Activated T-cell treated with anti-CD3 and anti-CD28 coated beads, Interleukin-2, amount 50 U/mL, for 72 hours (primary cell): Measurements from ENCODE around the gene FREM2. TPM values are rescaled to one million over a fixed set of nuclear protein-coding genes. Genes with fewer than 3 reads are reported as not detected.

Source experiments
- ATAC-seq, 2 donors: fragments of 150-1000 bp; cut with Tn5 transposase; replicated peaks in 1 of 2; 2 replicates each; pipeline ENCODE4 v1.10.0; 2021; ENCODE audit warnings: moderate library complexity in 2 of 2, mild to moderate bottlenecking in 1 of 2
- DNase-seq, 2 donors: peaks; one replicate each; pipeline ENCODE4 v3.0.0; 2021 to 2022; ENCODE audit warnings: mixed read lengths in 1 of 2
- H3K27ac Mint-ChIP-seq: one replicate; pipeline ENCODE4 v1.8.0; 2022; ENCODE audit warnings: mild to moderate bottlenecking, moderate library complexity, mixed read lengths
- H3K27me3 Mint-ChIP-seq: one replicate; pipeline ENCODE4 v1.8.0; 2022; ENCODE audit warnings: low read depth, mixed read lengths
- H3K36me3 Mint-ChIP-seq, 2 donors: one replicate each; pipeline ENCODE4 v1.8.0; 2022; ENCODE audit warnings: mixed read lengths in 2 of 2, mild to moderate bottlenecking in 1 of 2; ENCODE audit not compliant: insufficient read depth in 2 of 2
- H3K4me1 Mint-ChIP-seq: one replicate; pipeline ENCODE4 v1.8.0; 2022; ENCODE audit warnings: low read depth, mixed read lengths
- H3K4me3 Mint-ChIP-seq, 2 donors: one replicate each; pipeline ENCODE4 v1.8.0; 2022; ENCODE audit warnings: mild to moderate bottlenecking in 2 of 2, mixed read lengths in 2 of 2, moderate library complexity in 2 of 2
- H3K9me3 Mint-ChIP-seq, 2 donors: one replicate each; pipeline ENCODE4 v1.8.0; 2022; ENCODE audit warnings: mixed read lengths in 2 of 2
- total RNA-seq, 2 donors: library from RNA; stranded (reverse); gene quantifications; one replicate each; pipeline ENCODE4 v1.2.3, GENCODE V29; 2022

Gene FREM2
- total RNA-seq, 2 donors from 2014 or later: 0.02 TPM

DNA sequence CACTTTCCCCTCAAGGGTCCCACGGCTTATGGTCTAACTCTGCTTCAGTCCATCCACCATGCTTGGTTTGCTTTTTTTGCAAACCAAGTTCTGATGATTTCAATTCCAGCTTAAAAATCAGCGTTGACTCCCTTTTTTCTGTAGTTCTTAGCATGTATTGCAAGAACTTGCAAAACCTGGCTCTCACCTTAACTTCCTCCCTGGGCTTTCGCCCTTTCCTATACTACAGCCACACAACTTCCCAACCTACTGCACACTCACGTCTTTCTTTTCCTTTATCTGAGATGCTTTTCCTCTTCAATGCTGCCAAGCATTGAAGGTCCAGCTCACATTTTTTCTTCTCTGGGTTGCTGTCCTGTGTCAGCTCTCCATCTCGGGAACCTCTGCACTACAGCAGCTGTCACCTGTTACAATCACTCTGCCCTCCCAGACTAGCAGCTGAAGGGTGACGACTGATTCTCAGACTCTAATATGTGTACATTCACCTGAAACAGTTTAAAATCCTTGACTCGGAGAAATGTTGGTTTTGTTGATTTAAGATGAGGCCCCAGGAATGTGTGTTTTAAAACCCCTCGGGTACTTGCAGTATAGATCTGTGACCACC, 143.7 kb downstream of the FREM2 start:
- Mint-ChIP-seq H3K36me3 (no peaks in the 10 kb centered on the region), H3K4me3 (no peak overlapping the region), H3K27ac (no peak overlapping the region), H3K27me3 (no peaks in the 10 kb centered on the region), H3K4me1 (no peaks in the 10 kb centered on the region), H3K9me3 (peaks cover 0 to 2% of the 10 kb centered on the region in 2 donors)
- no peak for ATAC-seq
- DNase-seq: no peak

DNA sequence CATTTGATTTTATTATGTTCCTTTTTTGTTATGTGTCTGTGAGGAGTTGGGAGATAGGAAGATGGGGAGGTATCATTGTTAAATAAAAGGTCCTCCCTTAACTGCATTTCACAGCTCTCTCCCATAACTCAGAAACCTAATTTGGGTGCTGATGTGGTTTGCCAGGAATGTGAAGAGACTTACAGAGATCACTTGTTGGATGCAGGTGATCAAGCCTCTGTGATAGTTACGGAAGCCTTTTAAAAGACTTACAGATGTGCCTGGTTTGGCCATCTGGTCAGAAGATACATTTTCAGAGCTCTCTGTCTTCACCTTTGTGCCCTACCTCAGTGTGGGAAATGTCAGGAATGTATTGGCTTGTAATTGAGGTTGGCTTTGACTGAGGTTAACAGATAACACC, 157.7 kb downstream of the FREM2 start:
- Mint-ChIP-seq H3K36me3 (no peaks in the 10 kb centered on the region), H3K9me3 (no peaks in the 10 kb centered on the region), H3K27ac (no peak overlapping the region), H3K4me1 (no peaks in the 10 kb centered on the region), H3K27me3 (no peaks in the 10 kb centered on the region), H3K4me3 (no peak overlapping the region)
- ATAC-seq (no peak), DNase-seq (no peak)

DNA sequence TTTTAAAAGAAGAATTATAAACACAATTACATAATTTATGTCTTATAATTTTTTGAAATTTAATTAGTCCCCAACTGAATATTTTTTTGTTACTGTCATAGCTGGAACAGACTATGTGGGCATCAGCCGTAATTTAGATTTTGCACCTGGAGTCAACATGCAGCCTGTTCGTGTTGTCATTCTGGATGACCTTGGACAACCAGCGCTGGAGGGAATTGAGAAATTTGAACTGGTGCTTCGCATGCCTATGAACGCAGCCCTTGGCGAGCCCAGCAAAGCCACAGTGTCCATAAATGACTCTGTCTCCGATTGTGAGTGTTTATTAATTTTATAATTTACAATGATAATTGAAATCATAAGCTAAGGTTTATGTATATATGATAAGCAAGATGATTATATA, 161.5 kb downstream of the FREM2 start:
- ATAC-seq: no peak
- Mint-ChIP-seq H3K27me3 (no peaks in the 10 kb centered on the region), H3K9me3 (no peaks in the 10 kb centered on the region), H3K36me3 (no peaks in the 10 kb centered on the region), H3K27ac (no peak overlapping the region), H3K4me1 (no peaks in the 10 kb centered on the region), H3K4me3 (no peak overlapping the region)
- no peak for DNase-seq

DNA sequence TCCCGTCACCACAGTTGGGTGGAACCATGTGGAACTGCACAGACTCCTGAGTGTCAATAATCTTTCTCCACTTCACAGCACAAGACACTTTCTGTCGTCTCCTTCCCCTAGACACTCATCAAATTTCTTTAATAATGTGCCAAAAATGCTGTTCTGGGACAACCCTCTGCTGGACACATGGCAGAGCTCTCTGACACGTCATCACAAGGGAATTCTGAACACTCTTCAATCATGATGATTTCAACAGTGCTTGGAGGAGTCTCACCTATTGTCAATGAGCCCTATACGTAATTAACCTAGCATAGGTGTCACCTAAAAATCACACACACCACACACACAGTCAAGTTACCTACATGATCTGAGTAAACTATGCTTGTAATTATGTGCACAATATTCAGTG, 162.4 kb downstream of the FREM2 start:
- no peak for DNase-seq
- no peaks in the 10 kb centered on the region for H3K36me3 Mint-ChIP-seq
- no peaks in the 10 kb centered on the region for H3K27me3 Mint-ChIP-seq
- H3K4me1 Mint-ChIP-seq: no peaks in the 10 kb centered on the region
- H3K9me3 Mint-ChIP-seq: no peaks in the 10 kb centered on the region
- H3K4me3 Mint-ChIP-seq: no peak overlapping the region
- H3K27ac Mint-ChIP-seq: no peak overlapping the region
- no peak for ATAC-seq

DNA sequence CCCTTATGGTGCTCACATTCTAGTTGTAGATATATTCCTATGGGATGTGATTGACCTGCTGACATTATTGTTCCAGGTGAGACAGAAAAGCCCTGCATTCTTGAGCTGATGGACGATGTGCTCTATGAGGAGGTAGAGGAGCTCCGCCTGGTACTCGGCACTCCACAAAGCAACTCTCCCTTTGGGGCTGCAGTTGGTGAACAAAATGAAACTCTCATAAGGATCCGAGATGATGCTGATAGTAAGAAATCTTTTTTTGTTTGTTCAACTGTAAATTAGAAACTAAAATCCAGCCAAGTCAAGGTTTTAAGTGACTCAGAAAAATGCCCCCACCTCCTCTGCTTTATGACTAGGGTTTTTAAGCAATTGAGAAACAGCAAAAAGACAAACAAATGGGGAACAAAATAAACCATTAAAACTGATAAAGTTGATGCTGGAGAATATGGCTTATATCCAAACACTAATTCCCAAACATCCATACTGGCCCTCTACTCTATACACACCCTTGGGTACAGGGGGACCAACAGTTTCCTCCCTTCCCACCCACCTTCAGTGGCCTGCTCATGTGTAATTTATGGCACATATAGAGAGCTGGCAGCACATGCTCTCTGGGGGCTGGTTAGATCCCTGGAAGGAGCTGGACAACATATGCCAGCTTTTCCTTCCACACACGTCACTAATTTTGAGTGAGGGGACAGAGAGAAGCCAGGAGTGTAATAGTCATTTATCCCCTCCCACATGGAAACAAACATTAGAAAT, 164.2 kb downstream of the FREM2 start:
- no peaks in the 10 kb centered on the region for H3K27me3 Mint-ChIP-seq
- ATAC-seq: peak in 1 of 2 donors; percentile 33

DNA sequence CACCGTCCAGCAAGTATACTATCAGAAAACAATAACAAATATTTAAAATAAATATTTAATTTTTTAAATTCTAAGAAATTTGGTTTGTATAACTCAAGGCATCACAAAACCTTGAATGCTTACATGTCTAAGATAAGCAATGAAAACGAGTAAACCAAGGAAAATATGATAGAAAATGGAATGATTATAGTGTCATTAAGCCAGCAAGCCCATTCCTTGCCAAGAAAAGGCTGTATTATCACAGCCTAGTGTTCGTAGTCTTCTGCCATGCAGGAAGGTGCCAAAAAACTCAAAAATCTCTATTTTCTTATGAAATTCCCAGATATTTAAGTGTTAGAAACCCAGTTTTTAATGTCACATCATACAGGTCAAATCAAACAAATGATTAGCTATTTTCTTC, 167.3 kb downstream of the FREM2 start:
- ATAC-seq: no peak

More for the DNA sequence above, 164.2 kb downstream of the FREM2 start:
- Mint-ChIP-seq H3K4me3 (no peak overlapping the region), H3K27ac (no peak overlapping the region), H3K4me1 (no peaks in the 10 kb centered on the region), H3K36me3 (no peaks in the 10 kb centered on the region), H3K9me3 (no peaks in the 10 kb centered on the region)
- no peak for DNase-seq

DNA sequence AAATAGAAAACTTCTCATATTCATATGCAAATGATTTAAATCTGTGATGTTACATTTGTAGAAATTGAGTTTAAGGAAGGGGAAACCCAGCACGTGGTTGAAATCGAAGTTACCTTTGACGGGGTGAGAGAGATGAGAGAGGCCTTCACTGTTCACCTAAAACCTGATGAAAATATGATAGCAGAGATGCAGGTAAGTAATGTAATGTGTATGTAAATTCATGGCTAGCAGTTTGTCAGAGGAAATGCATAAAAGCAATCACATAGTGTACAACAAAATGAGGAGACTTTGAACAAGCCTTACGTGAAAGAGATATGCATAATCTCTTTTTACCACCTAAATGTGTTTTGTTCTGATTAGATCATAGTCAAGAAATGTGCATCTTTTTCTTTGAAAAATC, 169.2 kb downstream of the FREM2 start:
- H3K27me3 Mint-ChIP-seq: peaks cover 7% of the 10 kb centered on the region
- no peaks in the 10 kb centered on the region for H3K4me1 Mint-ChIP-seq
- ATAC-seq (peak; percentile 24 to 38), DNase-seq (no peak)
- no peak overlapping the region for H3K27ac Mint-ChIP-seq
- no peaks in the 10 kb centered on the region for H3K9me3 Mint-ChIP-seq
- no peak overlapping the region for H3K4me3 Mint-ChIP-seq
- H3K36me3 Mint-ChIP-seq: no peaks in the 10 kb centered on the region

More for the DNA sequence above, 167.3 kb downstream of the FREM2 start:
- no peaks in the 10 kb centered on the region for H3K4me1 Mint-ChIP-seq
- H3K9me3 Mint-ChIP-seq: no peaks in the 10 kb centered on the region
- H3K36me3 Mint-ChIP-seq: no peaks in the 10 kb centered on the region
- H3K27ac Mint-ChIP-seq: no peak overlapping the region
- peaks cover 7% of the 10 kb centered on the region for H3K27me3 Mint-ChIP-seq
- H3K4me3 Mint-ChIP-seq: no peak overlapping the region
- no peak for DNase-seq

DNA sequence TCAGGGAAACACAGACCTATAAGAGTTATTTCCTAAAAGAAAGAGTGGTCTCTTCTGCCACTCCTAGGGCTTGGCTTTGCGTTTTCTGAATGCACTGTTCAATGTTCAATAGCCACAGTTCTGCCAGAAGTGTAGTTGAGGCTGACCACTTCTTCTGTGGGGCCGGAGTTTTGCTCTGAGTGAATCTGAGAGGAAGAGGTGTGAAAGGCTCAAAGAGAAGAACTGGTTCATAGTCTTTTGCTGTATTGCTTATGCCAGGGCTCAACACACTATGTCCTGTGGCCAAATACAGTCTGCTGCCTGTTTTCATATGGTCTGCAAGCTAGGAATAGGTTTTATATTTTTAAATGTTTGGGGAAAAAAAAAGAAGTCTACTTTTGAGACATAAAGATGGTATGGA, 175.6 kb downstream of the FREM2 start:
- DNase-seq (no peak), ATAC-seq (no peak)
- Mint-ChIP-seq H3K27ac (no peak overlapping the region), H3K9me3 (no peaks in the 10 kb centered on the region), H3K4me1 (no peaks in the 10 kb centered on the region), H3K36me3 (no peaks in the 10 kb centered on the region), H3K27me3 (peaks cover 15% of the 10 kb centered on the region), H3K4me3 (no peak overlapping the region)

DNA sequence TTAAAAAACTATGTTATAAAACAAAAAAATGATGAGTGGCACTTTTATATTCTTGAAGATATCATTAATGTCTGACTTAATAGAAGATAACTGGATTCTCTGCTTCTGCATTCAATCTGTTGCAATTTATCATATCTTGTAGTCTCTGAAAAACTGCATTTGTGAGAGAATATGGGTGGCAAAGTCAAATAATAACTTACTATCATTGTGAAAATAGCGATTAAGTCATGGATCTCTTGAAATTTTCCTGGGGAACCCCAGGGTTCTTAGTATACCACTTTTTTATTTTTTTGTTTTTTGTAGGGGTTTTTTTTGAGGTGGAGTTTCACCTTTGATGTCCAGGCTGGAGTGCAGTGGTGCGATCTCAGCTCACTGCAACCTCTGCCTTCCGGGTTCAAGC, 176.7 kb downstream of the FREM2 start:
- ATAC-seq: no peak
- Mint-ChIP-seq H3K27ac (no peak overlapping the region), H3K4me1 (no peaks in the 10 kb centered on the region), H3K4me3 (no peak overlapping the region), H3K36me3 (no peaks in the 10 kb centered on the region), H3K27me3 (peaks cover 11% of the 10 kb centered on the region), H3K9me3 (no peaks in the 10 kb centered on the region)
- DNase-seq: no peak

DNA sequence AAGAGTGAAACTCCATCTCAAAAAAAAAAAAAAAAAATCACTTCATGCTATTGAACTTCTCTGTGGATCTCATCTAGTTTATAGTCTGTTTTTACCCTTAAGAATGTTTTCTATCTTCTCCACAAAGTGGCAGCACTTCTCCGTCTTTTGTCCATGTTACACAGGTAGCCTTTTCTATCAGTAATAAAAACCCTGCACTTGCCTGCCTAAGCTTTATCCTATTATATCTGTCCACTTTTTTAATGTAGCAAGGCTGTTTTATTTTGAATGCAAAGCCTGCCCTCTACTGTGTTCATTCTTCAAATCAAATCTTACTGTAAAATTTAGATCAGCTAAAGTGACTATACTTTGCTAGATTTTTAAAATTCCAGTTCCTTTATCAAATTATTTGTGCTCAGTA, 179.8 kb downstream of the FREM2 start:
- Mint-ChIP-seq H3K4me3 (no peak overlapping the region), H3K36me3 (no peaks in the 10 kb centered on the region), H3K4me1 (no peaks in the 10 kb centered on the region), H3K27me3 (peaks cover 13% of the 10 kb centered on the region), H3K9me3 (no peaks in the 10 kb centered on the region), H3K27ac (peak overlapping the region; percentile 65)
- ATAC-seq (no peak), DNase-seq (no peak)

DNA sequence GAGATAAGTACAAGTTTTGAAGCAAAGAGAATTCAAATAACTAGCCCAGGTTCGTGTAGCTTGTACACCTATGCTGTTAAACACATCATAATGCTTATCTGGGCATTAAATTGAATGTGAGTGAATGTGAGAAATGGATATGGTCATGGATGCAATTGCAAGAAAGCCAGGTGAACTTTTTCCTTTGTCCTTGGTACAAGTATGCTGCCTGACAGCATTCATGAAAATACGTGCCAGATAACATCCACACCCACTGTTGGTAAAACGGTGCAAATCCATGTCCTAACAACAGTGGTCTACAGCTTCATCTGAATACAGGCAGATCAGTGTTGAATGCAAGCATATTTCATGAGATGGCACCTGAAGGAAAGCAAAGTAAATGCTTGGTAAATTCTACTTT, 181.5 kb downstream of the FREM2 start:
- H3K4me3 Mint-ChIP-seq: no peak overlapping the region
- peaks cover 15% of the 10 kb centered on the region for H3K27me3 Mint-ChIP-seq
- H3K36me3 Mint-ChIP-seq: no peaks in the 10 kb centered on the region
- no peaks in the 10 kb centered on the region for H3K4me1 Mint-ChIP-seq
- H3K9me3 Mint-ChIP-seq: no peaks in the 10 kb centered on the region
- no peak for ATAC-seq
- H3K27ac Mint-ChIP-seq: no peak overlapping the region
- no peak for DNase-seq

DNA sequence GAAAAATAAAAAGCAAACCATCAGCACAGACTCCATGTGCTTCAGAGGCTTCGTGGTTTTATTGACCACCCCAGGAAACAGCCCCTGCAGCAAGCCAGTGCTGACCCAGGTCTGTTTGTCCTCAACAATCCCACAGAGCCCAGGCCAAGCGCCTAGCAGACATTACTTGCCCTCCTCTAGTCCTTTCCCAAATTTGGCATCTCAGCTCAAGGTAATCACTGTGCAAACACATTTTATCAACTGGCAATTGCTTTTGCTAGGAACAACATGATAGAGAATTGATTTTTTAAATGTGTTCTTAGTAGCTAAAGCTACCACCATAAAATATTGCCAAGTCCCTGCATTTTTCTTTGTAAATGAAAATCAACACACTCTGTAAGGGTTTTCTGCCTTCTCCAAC, 182.0 kb downstream of the FREM2 start:
- no peaks in the 10 kb centered on the region for H3K9me3 Mint-ChIP-seq
- H3K4me3 Mint-ChIP-seq: no peak overlapping the region
- H3K4me1 Mint-ChIP-seq: no peaks in the 10 kb centered on the region
- H3K27me3 Mint-ChIP-seq: peaks cover 20% of the 10 kb centered on the region
- no peak for DNase-seq
- no peak overlapping the region for H3K27ac Mint-ChIP-seq
- no peak for ATAC-seq
- H3K36me3 Mint-ChIP-seq: no peaks in the 10 kb centered on the region

DNA sequence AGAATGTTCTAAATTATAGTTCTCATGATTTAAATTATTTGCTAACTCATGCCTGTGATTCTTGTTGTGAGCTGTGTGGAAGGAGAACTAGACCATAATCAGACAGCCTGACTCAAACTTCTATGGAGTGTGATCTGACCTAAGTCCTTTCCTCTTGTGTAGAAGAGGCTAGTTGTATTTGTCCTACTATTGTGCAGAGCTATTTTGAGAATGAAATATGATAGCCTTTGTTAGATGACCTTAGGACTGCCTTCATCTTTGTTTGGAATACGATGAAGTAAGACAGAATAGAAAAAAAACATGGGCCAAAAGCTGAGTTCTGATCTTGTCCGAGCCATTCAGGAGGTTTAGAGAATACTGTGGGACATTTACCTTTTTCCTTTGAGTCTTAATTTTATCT, 184.4 kb downstream of the FREM2 start:
- DNase-seq (no peak), ATAC-seq (no peak)
- Mint-ChIP-seq H3K9me3 (no peaks in the 10 kb centered on the region), H3K4me1 (no peaks in the 10 kb centered on the region), H3K27me3 (peaks cover 21% of the 10 kb centered on the region), H3K4me3 (no peak overlapping the region), H3K36me3 (no peaks in the 10 kb centered on the region), H3K27ac (no peak overlapping the region)

DNA sequence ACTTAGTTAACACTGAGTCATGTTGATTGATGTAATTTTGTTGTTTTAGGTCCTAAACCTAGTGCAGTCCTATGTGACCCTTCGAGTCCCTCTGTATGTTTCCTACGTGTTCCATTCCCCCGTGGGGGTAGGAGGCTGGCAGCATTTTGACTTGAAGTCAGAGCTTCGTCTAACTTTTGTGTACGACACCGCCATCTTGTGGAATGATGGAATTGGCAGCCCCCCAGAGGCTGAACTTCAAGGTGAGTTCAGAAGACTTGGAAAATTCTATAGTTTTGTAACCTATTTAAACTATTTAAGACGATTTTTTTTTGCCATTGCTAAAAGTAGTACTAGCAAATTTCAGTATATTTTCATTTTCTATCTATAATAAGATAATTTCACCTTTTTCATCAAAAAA, 185.8 kb downstream of the FREM2 start:
- no peak overlapping the region for H3K4me3 Mint-ChIP-seq
- H3K27ac Mint-ChIP-seq: no peak overlapping the region
- H3K27me3 Mint-ChIP-seq: peaks cover 21% of the 10 kb centered on the region
- H3K36me3 Mint-ChIP-seq: no peaks in the 10 kb centered on the region
- no peaks in the 10 kb centered on the region for H3K4me1 Mint-ChIP-seq
- no peaks in the 10 kb centered on the region for H3K9me3 Mint-ChIP-seq
- ATAC-seq (no peak), DNase-seq (peak; percentile 30 to 36)
